DMS79 treated with DMSO at 0.1 percent for 48 hours (cell line): ENCODE data around the gene PIK3R1.

Experiments used
- DNase-seq: peaks from one replicate; lab custom pipeline; 2025; lab: John Stamatoyannopoulos, UW

Gene PIK3R1

DNA sequence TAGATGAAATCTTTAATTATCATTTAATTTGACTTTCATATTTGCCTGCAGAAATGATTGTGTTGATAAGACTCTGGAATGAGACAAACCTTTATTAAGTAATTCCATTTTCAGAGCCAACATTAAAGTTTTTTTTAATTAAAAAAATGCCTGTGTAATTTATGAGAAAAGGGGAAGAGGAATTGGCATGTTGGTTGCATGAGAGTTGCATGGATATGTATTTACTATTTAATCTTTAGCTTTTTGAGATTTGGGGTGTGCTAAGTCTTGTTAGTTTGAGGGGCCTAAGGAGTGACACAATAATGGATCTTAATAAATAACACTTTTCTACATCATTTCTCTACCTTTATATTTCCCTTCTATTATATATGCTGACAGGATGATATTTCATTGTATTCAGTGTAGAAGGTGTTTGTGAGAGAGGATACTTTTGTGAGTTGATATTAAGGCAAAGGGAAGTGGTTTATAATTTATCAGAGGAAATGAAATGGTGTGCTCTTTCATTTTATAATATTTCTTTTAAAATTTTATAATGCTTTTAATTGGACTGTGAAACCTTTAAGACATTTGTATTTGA is 54.9 kb downstream of the PIK3R1 start:
- DNase-seq = no peak

GRCh38 chr5:68271124-68271523 is 55.6 kb downstream of the PIK3R1 start:
- no peak for DNase-seq

DNA sequence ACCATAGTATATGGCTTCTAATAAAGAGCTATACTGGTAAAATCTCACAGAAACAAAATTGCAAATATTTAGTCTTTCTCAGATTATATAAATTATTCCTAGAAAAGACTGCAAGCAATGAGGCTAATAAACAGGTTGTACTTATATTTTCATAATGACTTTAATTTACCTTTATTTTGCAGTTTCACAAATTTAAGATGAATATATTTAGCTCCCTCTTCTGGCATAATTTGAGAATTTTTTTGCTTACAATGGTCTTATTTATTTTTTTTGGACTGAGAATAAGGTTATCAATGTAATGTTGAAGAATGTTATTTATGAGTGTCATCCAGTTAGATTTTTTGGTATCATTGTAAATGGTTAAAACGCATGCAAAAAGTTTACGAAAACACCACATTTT is 56.7 kb downstream of the PIK3R1 start:
- peak; percentile 4 for DNase-seq

- no peak for DNase-seq
Observed at GRCh38 chr5:68273717-68274409, 58.3 kb downstream of the PIK3R1 start.

- no peak for DNase-seq
Observed at GRCh38 chr5:68274847-68275651, 59.5 kb downstream of the PIK3R1 start.

DNA sequence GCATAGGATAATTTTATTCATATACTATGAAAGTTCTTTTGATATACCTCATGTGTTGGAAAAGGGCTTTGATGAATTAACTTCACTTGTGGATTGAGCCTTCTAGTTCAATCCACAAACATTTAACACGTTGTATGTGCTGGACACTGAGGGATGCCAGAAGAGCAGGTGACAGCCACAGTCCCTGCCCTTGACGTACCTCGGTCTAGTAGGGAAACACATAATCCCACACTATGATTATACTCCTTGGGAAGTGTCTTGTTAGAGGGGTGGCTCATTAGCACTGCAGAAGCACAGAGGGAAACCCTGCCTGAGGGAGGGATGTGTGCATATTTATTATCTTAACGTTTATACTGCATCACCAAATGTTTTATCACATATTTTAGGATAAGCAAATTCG is 61.2 kb downstream of the PIK3R1 start:
- DNase-seq = no peak

GRCh38 chr5:68277431-68277830 is 61.9 kb downstream of the PIK3R1 start:
- DNase-seq = no peak

DNA sequence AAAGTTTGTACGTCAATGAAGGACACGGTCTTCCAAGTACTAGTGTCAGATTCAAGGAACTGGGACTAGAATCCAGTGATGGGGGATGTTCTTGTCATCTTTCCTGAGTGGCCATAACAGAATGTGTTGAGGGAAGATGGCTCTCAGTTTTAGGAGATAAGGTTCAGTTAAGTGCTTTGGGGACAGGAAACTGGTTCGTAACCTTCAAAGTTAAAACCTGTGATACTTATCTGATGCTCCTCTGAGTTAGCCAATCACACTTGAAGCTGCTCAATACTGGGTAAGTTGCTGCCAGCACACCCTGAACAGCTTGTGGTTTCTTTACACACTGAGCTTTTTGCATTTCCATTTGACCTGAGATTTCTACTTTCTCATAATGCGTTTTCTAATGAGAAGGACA is 64.4 kb downstream of the PIK3R1 start:
- no peak for DNase-seq

DNA sequence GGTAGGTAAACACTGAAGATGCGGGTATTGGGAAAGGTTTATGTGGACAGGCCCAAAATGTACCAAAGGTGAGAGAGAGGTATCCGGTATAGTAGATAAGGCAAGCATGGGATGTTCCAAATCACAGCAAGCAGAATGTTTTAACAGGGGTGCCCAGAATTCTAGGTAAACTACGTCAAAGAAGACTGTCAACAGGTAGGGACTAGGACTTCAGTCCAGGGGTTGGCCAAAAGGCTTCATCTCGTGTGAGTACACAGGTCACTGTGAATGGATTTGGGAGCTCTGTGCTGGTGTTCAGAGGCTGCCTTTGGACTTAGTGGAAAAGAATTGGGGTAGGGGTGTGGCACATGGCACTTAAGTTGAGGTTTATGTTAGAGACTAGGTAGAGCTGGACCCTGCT is 66.4 kb downstream of the PIK3R1 start:
- no peak for DNase-seq

- no peak for DNase-seq
Observed at GRCh38 chr5:68283766-68284165, 68.2 kb downstream of the PIK3R1 start.

DNA sequence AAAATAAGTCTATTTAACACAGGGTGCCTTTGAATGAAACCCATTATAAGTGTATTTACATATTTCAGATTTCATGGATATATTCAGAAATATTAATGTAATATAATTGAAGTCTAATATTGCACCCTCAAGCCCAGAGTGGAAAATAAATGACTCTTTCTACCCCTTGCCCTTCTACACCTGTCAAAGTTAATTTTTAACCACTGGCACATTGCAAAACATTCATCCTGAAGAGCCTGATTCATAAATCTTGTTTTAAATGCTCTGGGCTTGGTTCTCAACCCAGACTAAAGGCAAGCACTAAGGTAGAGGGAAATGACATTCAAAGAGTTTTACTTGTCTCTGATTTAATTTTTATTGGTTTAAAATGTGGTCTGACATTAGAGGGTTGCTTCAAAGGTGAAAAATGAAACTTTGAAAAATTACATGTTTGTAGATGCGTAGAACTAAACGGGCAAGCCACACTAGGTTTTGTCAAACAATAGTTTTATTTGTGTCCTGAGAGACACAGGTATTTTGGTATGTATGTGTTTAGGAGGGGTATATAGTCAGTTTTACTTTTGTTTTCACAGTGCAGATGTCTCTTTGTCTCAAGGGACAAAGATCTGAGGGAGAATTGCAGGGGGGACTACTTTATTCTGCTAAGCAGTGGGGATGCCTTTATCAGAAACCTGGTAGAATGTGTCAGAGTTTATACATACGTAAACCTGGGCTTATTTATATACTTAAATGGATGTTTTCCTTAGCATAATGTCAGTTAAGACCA is 69.7 kb downstream of the PIK3R1 start:
- DNase-seq = no peak

DNA sequence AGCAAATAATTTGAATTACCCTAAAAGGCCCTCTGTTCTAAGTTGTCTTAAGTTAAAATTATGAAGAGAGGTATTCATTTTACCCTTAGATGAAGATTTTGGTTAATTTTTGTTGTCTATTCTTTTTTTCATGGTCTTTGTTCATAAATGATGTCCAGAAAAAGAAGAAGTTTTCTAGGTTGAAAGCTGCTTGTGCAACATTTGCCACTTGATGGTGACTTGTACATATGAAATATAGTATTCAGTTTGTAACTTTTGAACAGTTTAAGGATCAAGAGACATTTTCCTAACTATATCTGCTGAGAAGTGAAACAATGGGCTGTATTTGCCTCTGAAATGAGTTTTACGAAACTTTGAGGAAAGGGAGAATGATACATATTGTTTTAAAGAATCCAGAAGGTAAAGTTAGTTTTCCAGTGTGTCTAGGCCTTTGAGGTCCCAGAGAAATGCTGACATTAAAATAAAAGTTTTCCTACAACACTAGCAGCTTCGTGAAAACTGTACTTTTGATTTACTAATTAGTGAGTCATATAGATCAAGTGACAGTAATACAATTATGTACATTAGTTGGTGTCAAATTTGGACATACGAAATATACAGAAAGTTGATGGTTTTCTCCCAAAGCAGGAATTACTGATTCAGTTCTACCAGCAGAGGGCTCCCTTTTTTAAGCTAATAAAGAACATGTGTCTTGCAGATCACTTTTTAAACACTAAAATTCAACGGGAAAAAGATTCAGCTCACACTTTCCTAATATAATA is 70.5 kb downstream of the PIK3R1 start:
- DNase-seq = peak; percentile 32

GRCh38 chr5:68286612-68286912 is 71.0 kb downstream of the PIK3R1 start:
- DNase-seq = no peak

- DNase-seq = no peak
Observed at GRCh38 chr5:68287631-68287975, 72.0 kb downstream of the PIK3R1 start.

DNA sequence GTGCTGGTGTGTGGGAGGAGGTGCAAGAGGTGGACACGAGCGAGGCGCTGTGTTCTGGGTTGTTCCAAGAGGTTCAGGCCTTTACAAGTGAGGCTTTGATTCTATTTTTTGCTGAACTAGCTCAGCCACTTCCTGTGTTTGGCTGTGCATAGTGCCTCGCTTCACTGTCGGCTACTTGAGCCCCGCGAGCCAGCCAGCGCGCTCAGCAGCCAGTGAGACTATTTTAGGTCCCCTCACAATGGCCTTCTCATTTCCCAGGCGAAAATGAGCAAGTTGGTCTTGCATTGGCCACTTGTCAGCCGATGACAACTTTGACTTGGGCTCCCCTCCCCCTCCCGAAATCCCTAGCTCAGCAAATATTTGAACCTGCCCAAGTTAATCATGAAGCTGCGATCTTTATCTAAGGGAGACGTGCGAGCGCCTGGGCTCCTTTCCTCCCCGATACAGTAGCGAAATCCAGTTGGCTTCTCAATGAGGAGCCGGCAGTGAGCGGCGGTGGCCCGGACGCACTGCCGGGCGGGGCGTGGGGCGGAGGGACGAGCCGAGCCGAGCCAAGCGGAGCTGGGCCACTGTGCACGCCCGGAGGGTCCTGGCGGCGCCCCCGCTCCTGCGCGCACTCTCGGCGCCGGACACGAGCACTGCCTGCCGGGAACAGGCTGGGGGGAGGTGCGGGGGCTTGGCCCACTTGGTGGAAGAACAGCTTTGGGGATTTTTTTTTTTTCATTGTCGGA is 72.6 kb downstream of the PIK3R1 start:
- peak; percentile 66 for DNase-seq

DNA sequence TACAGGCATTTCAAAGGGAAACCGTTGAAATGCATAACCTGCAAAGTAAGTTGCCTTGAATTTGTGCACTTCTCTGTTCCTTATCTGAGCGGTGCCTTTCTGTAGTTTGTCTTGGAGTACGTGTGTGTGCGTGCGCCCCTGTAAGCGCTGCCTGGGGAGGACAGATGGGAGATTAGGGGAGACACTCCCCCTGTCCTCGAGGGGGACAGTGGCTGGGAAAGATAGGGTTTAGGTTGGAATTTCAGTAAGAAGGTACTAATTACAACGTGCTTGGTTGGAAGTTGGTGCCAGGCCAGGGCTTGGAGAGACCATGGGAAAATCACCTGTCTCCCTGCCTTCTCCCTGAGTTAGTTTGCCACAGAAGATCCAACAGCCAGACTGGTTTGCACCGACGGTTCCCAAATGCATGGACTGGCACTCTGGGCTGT is 73.2 kb downstream of the PIK3R1 start:
- peak; percentile 51 for DNase-seq

GRCh38 chr5:68289498-68289897 is 73.9 kb downstream of the PIK3R1 start:
- peak; percentile 22 for DNase-seq

DNA sequence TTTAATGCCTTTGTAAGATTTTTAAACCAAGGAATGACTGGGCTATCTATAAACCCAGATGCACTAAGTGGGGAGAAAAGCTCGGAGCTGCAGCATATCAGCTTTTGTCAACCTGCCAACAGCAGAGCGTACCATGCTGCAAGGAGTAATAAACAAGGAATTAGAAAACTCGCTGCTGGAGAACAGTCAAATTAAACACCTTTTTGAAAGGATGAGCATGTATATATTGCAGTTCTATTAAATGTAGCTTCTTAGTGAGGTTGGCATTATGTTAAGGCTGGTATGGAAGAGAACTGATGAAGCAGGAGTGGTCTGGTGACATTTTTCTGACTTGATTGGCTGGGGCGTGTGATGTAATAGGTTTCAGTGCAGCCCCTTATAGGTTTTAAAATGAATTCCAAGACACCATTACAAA is 74.7 kb downstream of the PIK3R1 start:
- peak; percentile 24 for DNase-seq

DNA sequence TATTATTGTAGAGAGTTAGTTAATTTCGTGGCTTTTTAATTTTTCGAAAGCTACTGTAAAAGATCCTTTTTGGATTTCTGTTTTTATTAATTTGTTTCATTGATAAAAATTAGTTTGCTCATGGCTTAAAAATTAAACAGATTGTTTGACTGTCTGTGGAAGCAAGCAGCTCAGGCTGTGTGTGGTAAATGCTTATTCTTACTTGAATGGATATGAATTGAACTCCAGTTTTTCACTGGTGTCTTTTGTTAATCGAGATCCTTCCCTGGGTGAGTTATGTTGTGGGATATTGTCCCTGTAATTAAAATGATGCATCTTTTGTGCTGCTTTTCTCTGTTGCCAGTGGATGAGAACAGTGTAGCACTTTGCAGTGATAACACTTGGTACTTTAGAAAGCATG is 75.3 kb downstream of the PIK3R1 start:
- DNase-seq = no peak

DNA sequence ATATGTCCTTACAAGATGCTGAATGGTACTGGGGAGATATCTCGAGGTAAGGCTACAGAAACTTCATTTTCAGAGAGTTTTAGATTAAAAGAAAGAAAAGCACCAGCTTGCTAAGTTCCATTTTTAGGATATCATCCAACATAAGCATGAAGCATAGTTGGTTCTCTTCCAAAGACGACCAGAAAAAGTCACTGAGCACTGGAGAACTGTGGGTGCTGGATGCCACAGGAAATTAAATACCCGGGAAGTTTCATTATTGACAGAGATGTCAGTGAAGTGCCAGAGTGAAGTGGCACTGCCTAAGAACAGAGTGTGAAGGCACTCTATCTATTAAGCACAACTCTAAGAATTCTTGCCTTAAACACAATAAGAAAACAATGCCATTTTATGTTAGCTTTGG is 76.8 kb downstream of the PIK3R1 start:
- no peak for DNase-seq

DNA sequence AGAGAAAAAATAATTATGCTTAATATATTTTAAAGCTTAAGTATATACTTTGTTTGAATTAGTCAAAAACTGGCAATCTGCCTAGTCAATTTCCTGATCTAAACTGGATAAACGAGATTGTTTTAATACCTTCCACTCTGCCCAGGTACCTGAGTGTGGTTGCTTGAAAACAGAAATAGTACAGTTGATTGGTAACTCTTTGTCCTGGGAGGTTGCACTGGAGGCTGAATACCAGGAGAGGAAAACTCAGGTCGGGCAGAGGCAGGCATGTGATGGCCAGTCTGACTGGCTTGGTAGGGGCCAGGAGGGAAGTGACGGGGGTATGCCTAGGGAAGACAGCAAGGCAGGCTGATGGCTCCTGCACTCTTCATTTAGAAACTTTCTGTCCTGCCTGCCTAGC is 80.2 kb downstream of the PIK3R1 start:
- DNase-seq = no peak
